Activated CD4-positive, alpha-beta T cell treated with anti-CD3 and anti-CD28 coated beads, Interleukin-2, Interleukin-4, amounts not matched to agents 100 ng/mL and 50 ng/mL, durations not matched to agents 16 hours and 8 hours (primary cell): ENCODE results near the gene BLTP3A.

Experiments used
- DNase-seq: peaks from one replicate; pipeline ENCODE4 v3.0.0-alpha.2; 2020; ENCODE audit warnings: low spot score

The BLTP3A gene

GRCh38 chr6:34832942-34833341 lies 41.1 kb downstream of the BLTP3A start:
- no peak for DNase-seq

GRCh38 chr6:34834789-34835518 lies 43.1 kb downstream of the BLTP3A start:
- DNase-seq, result peak; percentile 64

- no peak for DNase-seq
Observed at GRCh38 chr6:34836008-34836407, 44.1 kb downstream of the BLTP3A start.

- no peak for DNase-seq
Observed at GRCh38 chr6:34836451-34836850, 44.6 kb downstream of the BLTP3A start.

GRCh38 chr6:34837528-34837927 lies 45.6 kb downstream of the BLTP3A start:
- DNase-seq, result peak; percentile 57

- no peak for DNase-seq
Observed at GRCh38 chr6:34839666-34840352, 47.9 kb downstream of the BLTP3A start.
